WTC11 (cell line): ENCODE results near the gene THSD4. TPM values are rescaled to one million over a fixed set of nuclear protein-coding genes. Genes with fewer than 3 reads are reported as not detected.
A peak's percentile ranks its signal among the peaks of the same experiment; 100 is the strongest.

Experiments used
- ATAC-seq: fragments of 200-7000 bp; cut with Tn5 transposase; 2 replicates; pipeline ENCODE4 v1.10.0; 2021; ENCODE audit warnings: mild to moderate bottlenecking, moderate library complexity
- CTCF ChIA-PET: fragments of 300-600 bp; sonication (Branson Sonifier 250); formaldehyde crosslinking; loops from one replicate; lab custom pipeline; 2021; ENCODE audit warnings: antibody characterized with exemption; lab: Charles Lee
- POLR2A ChIA-PET: fragments of 350-600 bp; sonication (Branson Sonifier 250); formaldehyde crosslinking; loops from one replicate; lab custom pipeline; 2021; ENCODE audit warnings: antibody characterized with exemption; lab: Charles Lee
- DNase-seq: peaks from one replicate; pipeline ENCODE4 v3.0.0; 2021; ENCODE audit warnings: low spot score
- H3K27ac Mint-ChIP-seq: 2 replicates; pipeline ENCODE4 v1.8.0; 2021; ENCODE audit warnings: mixed read lengths
- H3K27me3 Mint-ChIP-seq: 2 replicates; pipeline ENCODE4 v1.8.0; 2021; ENCODE audit warnings: low read depth, mild to moderate bottlenecking, moderate library complexity, mixed read lengths
- H3K36me3 Mint-ChIP-seq: 2 replicates; pipeline ENCODE4 v1.8.0; 2021; ENCODE audit warnings: mixed read lengths
- H3K4me1 Mint-ChIP-seq: 2 replicates; pipeline ENCODE4 v1.8.0; 2022; ENCODE audit warnings: mixed read lengths
- H3K4me3 Mint-ChIP-seq: 2 replicates; pipeline ENCODE4 v1.8.0; 2021; ENCODE audit warnings: mild to moderate bottlenecking, moderate library complexity, mixed read lengths
- H3K9me3 Mint-ChIP-seq: 2 replicates; pipeline ENCODE4 v1.8.0; 2021; ENCODE audit warnings: mixed read lengths
- CTCF ChIP-seq: fragments of 200-600 bp; IDR thresholded peaks from 2 replicates; pipeline ENCODE4 v1.8.0; 2022; ENCODE audit warnings: antibody characterized with exemption
- E2F5 ChIP-seq: sonication (generic); formaldehyde crosslinking; IDR thresholded peaks from 2 replicates; pipeline ENCODE4 v1.8.1; 2022; ENCODE audit warnings: mild to moderate bottlenecking, moderate library complexity, missing genetic modification reagents
- ERG ChIP-seq: fragments of 250-450 bp; sonication (Bioruptor Pico); IDR thresholded peaks from 2 replicates; pipeline ENCODE4 v1.8.0; 2021; ENCODE audit warnings: mild to moderate bottlenecking
- FOXP4 ChIP-seq: sonication (generic); formaldehyde crosslinking; IDR thresholded peaks from 2 replicates; pipeline ENCODE4 v1.8.0; 2022; ENCODE audit warnings: mild to moderate bottlenecking, missing genetic modification reagents
- HMGXB4 ChIP-seq: sonication (generic); formaldehyde crosslinking; IDR thresholded peaks from 2 replicates; pipeline ENCODE4 v1.8.1; 2023; ENCODE audit warnings: mild to moderate bottlenecking, moderate library complexity, missing genetic modification reagents
- JUN ChIP-seq: sonication (generic); formaldehyde crosslinking; IDR thresholded peaks from 2 replicates; pipeline ENCODE4 v1.8.0; 2023; ENCODE audit warnings: mild to moderate bottlenecking, missing genetic modification reagents
- MXD4 ChIP-seq: fragments of 250-450 bp; sonication (Bioruptor Pico); IDR thresholded peaks from 2 replicates; pipeline ENCODE4 v1.8.0; 2021; ENCODE audit warnings: mild to moderate bottlenecking, moderate library complexity, borderline replicate concordance
- NFYB ChIP-seq: sonication (generic); formaldehyde crosslinking; conservative IDR thresholded peaks from 2 replicates; pipeline ENCODE4 v1.8.0; 2022; ENCODE audit warnings: low read depth, missing genetic modification reagents
- ZBTB43 ChIP-seq: sonication (generic); formaldehyde crosslinking; IDR thresholded peaks from 2 replicates; pipeline ENCODE4 v1.8.1; 2023; ENCODE audit warnings: mild to moderate bottlenecking, missing genetic modification reagents
- ZNF219 ChIP-seq: sonication (generic); formaldehyde crosslinking; IDR thresholded peaks from 2 replicates; pipeline ENCODE4 v1.8.0; 2023; ENCODE audit warnings: missing genetic modification reagents, mild to moderate bottlenecking, borderline replicate concordance
- ZNF512 ChIP-seq: sonication (generic); formaldehyde crosslinking; IDR thresholded peaks from 2 replicates; pipeline ENCODE4 v1.8.1; 2022; ENCODE audit warnings: missing genetic modification reagents, borderline replicate concordance
- ZNF671 ChIP-seq: fragments of 250-450 bp; sonication (Bioruptor Pico); IDR thresholded peaks from 2 replicates; pipeline ENCODE4 v1.8.0; 2021; ENCODE audit warnings: mild to moderate bottlenecking
- total RNA-seq: library from RNA; stranded (reverse); gene quantifications from 3 replicates; pipeline ENCODE4 v1.2.3, GENCODE V29; 2021

The THSD4 gene
- total RNA-seq, 1 experiment from 2014 or later: 7.8 TPM

GRCh38 chr15:71649894-71650293, 534.6 kb downstream of the THSD4 start:
- H3K4me3 Mint-ChIP-seq: no peak overlapping the region
- H3K9me3 Mint-ChIP-seq: peaks cover 5% of the 10 kb centered on the region
- no peak overlapping the region for H3K27ac Mint-ChIP-seq
- peaks cover 47% of the 10 kb centered on the region for H3K4me1 Mint-ChIP-seq
- no peak for DNase-seq
- CTCF ChIA-PET: interaction anchor here (0.7 to 2.1 kb wide), 3 partner anchors 74 to 165 kb away, joined by 3 to 13 read pairs (median 3); no protein-coding TSS in a partner anchor
- H3K27me3 Mint-ChIP-seq: no peaks in the 10 kb centered on the region
- POLR2A ChIA-PET: no interaction called here
- TF ChIP-seq HMGXB4 (CRISPR knock-in tag): no peak
- TF ChIP-seq E2F5 (CRISPR knock-in tag): no peak
- TF ChIP-seq FOXP4 (CRISPR knock-in tag): no peak
- TF ChIP-seq ZNF512 (CRISPR knock-in tag): no peak
- no peak for TF ChIP-seq ZNF219 (CRISPR knock-in tag)
- no peak for TF ChIP-seq ZBTB43 (CRISPR knock-in tag)
- TF ChIP-seq, all 79 proteins: peak for 0
- no peak for ATAC-seq
- H3K36me3 Mint-ChIP-seq: peaks cover 5% of the 10 kb centered on the region

GRCh38 chr15:71650603-71651002, 535.3 kb downstream of the THSD4 start:
- Mint-ChIP-seq H3K4me3 (no peak overlapping the region), H3K27me3 (no peaks in the 10 kb centered on the region), H3K27ac (0 out of 2 replicates have a peak overlapping the region, but pooled peaks have one; percentile 50), H3K4me1 (peaks cover 51% of the 10 kb centered on the region), H3K9me3 (no peaks in the 10 kb centered on the region), H3K36me3 (no peaks in the 10 kb centered on the region; the same call in 1 of the 2 replicates)
- ATAC-seq: no peak
- TF ChIP-seq CTCF (no peak), ZNF671 (CRISPR knock-in tag) (no peak), ERG (CRISPR knock-in tag) (no peak), ZNF512 (CRISPR knock-in tag) (no peak), NFYB (CRISPR knock-in tag) (no peak), MXD4 (no peak), JUN (CRISPR knock-in tag) (no peak)
- CTCF ChIA-PET: interaction anchor here (0.6 to 1.4 kb wide), 5 partner anchors 75 to 1122 kb away, joined by 3 to 4 read pairs (median 3); no protein-coding TSS in a partner anchor
- POLR2A ChIA-PET: no interaction called here
- peak; percentile 29 for DNase-seq
